22Rv1 (cell line): ENCODE data around the gene RILP.

Experiments
- ZFX ChIP-seq: fragments of 450-650 bp; IDR thresholded peaks from 2 replicates; pipeline ENCODE4 v1.6.1; 2017; ENCODE audit warnings: antibody characterized with exemption, borderline replicate concordance
- TF ChIP-seq, protein P1 (sequence below): fragments of 450-650 bp; IDR thresholded peaks from 2 replicates; pipeline ENCODE4 v1.5.1; 2017; ENCODE audit warnings: mild to moderate bottlenecking

GRCh38 chr17:1624650-1625049, 25.0 kb downstream of the RILP start:
- TF ChIP-seq, protein P1, sequence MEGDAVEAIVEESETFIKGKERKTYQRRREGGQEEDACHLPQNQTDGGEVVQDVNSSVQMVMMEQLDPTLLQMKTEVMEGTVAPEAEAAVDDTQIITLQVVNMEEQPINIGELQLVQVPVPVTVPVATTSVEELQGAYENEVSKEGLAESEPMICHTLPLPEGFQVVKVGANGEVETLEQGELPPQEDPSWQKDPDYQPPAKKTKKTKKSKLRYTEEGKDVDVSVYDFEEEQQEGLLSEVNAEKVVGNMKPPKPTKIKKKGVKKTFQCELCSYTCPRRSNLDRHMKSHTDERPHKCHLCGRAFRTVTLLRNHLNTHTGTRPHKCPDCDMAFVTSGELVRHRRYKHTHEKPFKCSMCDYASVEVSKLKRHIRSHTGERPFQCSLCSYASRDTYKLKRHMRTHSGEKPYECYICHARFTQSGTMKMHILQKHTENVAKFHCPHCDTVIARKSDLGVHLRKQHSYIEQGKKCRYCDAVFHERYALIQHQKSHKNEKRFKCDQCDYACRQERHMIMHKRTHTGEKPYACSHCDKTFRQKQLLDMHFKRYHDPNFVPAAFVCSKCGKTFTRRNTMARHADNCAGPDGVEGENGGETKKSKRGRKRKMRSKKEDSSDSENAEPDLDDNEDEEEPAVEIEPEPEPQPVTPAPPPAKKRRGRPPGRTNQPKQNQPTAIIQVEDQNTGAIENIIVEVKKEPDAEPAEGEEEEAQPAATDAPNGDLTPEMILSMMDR, result no peak
- no peak for TF ChIP-seq ZFX
